Prostate gland (tissue), 2 donors: Measurements from ENCODE around the gene USP24.

Experiments
- POLR2A ChIP-seq: fragments of 450-650 bp; IDR thresholded peaks from one replicate; pipeline ENCODE4 v1.6.1; 2016; ENCODE audit warnings: antibody characterized with exemption, mild to moderate bottlenecking
- TF ChIP-seq, protein P1 (sequence below), 4 experiments: fragments of 200-600 bp in 2 of 4; fragments of 450-650 bp in 2 of 4; sonication (generic) in 2 of 4; IDR thresholded peaks; 1 replicate in 3 of 4; 2 replicates in 1 of 4; pipeline ENCODE4 v1.5.1; 2016 to 2019; ENCODE audit warnings: antibody characterized with exemption in 4 of 4, mild to moderate bottlenecking in 2 of 4, moderate library complexity in 2 of 4

DNA sequence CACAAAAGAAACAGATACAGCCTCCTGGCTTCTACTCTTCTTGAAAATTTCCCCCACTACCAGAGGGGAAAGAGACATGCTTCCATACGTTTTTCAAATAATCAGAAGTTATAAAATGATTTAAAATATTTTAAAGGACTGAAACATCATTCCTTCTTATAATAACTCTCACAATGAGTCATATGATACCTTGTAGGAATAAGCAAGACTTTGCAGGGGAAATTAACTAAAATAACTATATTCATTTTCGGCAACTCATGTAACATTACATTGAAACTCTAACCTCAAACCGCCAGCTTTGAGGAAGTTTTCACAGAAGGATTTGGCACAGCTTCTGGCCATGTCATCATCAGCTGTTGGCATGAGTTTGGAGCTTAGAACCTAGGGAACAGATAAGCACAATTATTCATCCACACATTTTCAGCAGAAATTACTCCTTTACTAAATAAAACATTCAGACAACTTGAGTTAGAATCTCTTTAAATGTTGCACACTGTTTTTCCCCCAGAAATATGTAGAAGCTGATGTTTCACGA lies 85.9 kb downstream of the USP24 start:
- TF ChIP-seq, protein P1, sequence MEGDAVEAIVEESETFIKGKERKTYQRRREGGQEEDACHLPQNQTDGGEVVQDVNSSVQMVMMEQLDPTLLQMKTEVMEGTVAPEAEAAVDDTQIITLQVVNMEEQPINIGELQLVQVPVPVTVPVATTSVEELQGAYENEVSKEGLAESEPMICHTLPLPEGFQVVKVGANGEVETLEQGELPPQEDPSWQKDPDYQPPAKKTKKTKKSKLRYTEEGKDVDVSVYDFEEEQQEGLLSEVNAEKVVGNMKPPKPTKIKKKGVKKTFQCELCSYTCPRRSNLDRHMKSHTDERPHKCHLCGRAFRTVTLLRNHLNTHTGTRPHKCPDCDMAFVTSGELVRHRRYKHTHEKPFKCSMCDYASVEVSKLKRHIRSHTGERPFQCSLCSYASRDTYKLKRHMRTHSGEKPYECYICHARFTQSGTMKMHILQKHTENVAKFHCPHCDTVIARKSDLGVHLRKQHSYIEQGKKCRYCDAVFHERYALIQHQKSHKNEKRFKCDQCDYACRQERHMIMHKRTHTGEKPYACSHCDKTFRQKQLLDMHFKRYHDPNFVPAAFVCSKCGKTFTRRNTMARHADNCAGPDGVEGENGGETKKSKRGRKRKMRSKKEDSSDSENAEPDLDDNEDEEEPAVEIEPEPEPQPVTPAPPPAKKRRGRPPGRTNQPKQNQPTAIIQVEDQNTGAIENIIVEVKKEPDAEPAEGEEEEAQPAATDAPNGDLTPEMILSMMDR (IDR thresholded peaks at IDR 0.05): no peak
- no peak for TF ChIP-seq POLR2A
